GM21528 (cell line): ENCODE results near the gene CEP164.

Experiments
- ATAC-seq: cut with Tn5 transposase; IDR thresholded peaks from one replicate; pipeline ENCODE4 v1.9.1; 2021; ENCODE audit warnings: mild to moderate bottlenecking, moderate library complexity; ENCODE audit not compliant: unreplicated experiment, low FRiP score

The CEP164 gene

GRCh38 chr11:117457835-117458234 is 130.2 kb downstream of the CEP164 start:
- no peak for ATAC-seq

GRCh38 chr11:117458275-117459122 is 130.8 kb downstream of the CEP164 start:
- ATAC-seq = no peak

- no peak for ATAC-seq
These were observed 131.7 kb downstream of the CEP164 start for GRCh38 chr11:117459123-117459978.

DNA sequence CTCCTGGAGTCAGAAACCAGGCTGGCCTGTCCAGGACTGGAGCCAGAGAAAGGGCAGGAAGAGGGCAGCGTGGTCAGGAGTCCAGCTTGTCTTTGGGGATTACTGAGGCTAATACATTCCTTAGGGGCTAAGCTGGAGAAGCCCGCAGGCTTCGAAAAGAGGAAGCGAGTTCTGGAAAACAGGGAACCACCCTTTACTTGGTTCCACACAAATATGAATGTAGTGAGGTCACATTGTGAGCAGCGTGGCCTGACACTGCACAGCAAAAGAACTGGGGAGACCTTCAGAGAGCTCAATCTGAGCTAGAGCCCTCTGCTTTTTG is 132.3 kb downstream of the CEP164 start:
- ATAC-seq = no peak

GRCh38 chr11:117461396-117462182 is 133.9 kb downstream of the CEP164 start:
- ATAC-seq = no peak

DNA sequence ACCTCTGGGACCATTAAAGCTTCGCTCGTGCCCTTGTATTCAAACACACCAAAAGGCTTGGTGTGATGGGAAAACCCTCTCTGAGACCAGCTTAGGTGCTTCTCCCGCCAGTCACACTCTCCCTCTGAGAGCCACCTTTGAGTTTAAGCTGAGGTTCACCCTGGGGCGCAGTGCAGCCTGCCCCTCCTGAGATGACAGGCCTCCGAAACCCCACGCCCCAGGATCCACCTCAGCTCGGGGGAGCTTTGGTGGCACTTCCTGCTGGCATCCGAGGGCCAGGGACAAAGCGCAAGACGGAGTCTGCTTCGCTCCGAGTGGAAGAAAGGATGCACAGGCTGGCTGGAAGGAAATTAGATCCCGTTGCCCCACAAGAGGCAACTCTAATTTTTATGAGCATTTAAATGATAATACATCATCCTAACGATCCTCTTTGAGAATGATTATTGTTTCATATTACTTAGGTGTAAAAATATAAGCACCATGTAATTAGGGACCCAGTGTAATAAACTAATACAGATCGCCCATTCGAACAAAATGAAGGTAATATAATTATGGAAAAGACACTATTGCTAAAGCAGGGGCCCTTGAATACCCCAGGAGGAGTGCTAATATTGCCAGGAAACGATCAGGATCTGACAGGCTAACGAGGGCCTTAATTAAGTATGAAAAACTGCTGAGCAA is 134.7 kb downstream of the CEP164 start:
- ATAC-seq = no peak

DNA sequence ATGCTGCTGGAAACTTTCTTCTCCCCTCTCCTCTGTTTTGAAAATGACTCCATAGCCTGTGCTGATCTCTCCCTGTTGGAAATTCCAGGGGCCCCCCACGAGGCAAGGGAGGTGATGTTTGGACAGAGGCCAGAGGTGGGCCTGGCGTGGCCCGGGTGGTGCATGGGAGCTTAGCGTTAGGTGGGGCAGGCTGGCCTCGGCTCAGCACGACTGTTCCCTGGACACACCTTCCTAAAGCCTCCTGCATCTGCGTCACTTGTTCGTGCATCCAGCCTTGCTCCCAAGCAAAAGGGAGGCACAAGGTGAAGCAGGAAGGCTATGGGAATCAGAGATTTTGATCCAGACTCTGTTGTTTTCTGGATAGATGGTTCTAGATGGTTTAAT is 135.2 kb downstream of the CEP164 start:
- ATAC-seq = no peak
